ENCODE data around the gene PPARA.

DNA sequence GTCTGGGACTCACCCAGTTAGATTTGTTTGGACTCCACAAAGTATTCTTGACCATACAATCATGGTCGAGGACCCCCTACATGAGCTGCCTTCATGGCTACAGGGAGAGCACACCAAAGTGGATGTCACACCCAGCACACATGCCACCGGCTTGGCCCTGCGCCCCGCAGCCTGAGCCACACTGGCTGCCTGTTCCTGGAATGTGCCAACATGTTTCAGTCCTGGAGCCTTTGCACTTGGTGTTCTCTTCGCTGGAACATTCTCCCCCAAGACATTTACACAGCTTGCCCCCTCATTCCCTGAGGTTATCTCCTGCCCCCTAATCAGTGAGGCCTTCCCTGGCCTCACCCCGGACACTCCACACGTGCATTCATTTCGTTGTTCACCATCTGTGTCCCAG lies 46.0 kb downstream of the PPARA start:
- TF ChIP-seq EZH2 (IDR thresholded peaks at IDR 0.05; ENCODE audit: borderline replicate concordance, low read length) (no peak), CTCF (IDR thresholded peaks at IDR 0.05; ENCODE audit: low read length) (no peak)

All from OCI-LY1 (cell line).